GM18505 (cell line): ENCODE results near the gene OR5AR1.
"Not testable (repeated sequence)": the region's sequence is repeated elsewhere in the genome, so short reads cannot be mapped to it uniquely, and the experiment has no call there.

Source experiments
- ATAC-seq: cut with Tn5 transposase; IDR thresholded peaks from one replicate; pipeline ENCODE4 v1.9.1; 2021; ENCODE audit not compliant: unreplicated experiment
- POLR2A ChIP-seq: IDR thresholded peaks from 4 replicates; pipeline ENCODE4 v1.6.1; 2011; ENCODE audit warnings: borderline replicate concordance; ENCODE audit not compliant: insufficient read depth, insufficient read length; ENCODE audit errors: extremely low read depth

The OR5AR1 gene

GRCh38 chr11:56663386-56663785, at the start of gene OR5AR1:
Gene OR5AR1 (plus strand): TSS chr11:56663686. CDS start chr11:56663686, 0 bp downstream.
- ATAC-seq = no peak
- no peak for TF ChIP-seq POLR2A

GRCh38 chr11:56624661-56625110, 38.8 kb upstream of the OR5AR1 start:
- peak; percentile 53 for ATAC-seq

GRCh38 chr11:56625946-56626345, 37.5 kb upstream of the OR5AR1 start:
- no peak for TF ChIP-seq POLR2A
- no peak for ATAC-seq

More at GRCh38 chr11:56624661-56625110, 38.8 kb upstream of the OR5AR1 start:
- no peak for TF ChIP-seq POLR2A

- no peak for ATAC-seq
- no peak for TF ChIP-seq POLR2A
These were observed 31.2 kb upstream of the OR5AR1 start for GRCh38 chr11:56632329-56632728.

GRCh38 chr11:56636861-56637260, 26.6 kb upstream of the OR5AR1 start:
- no peak for TF ChIP-seq POLR2A
- ATAC-seq = no peak

- no peak for TF ChIP-seq POLR2A
These were observed 26.0 kb upstream of the OR5AR1 start for GRCh38 chr11:56637500-56637899.

GRCh38 chr11:56642339-56642738, 21.1 kb upstream of the OR5AR1 start, which contains the start of gene OR5AP2:
Gene OR5AP2 (minus strand): TSS chr11:56642439. CDS start chr11:56642439, 0 bp downstream.
- TF ChIP-seq POLR2A = no peak
- no peak for ATAC-seq

More at GRCh38 chr11:56637500-56637899, 26.0 kb upstream of the OR5AR1 start:
- ATAC-seq = no peak

- no peak for ATAC-seq
- TF ChIP-seq POLR2A = no peak
These were observed 3.7 kb upstream of the OR5AR1 start for GRCh38 chr11:56659755-56660154.

GRCh38 chr11:56670984-56671383, 7.5 kb downstream of the OR5AR1 start:
- no peak for TF ChIP-seq POLR2A
- ATAC-seq = no peak

- ATAC-seq = no peak
- no peak for TF ChIP-seq POLR2A
These were observed 25.1 kb downstream of the OR5AR1 start for GRCh38 chr11:56688554-56689100.

GRCh38 chr11:56691179-56691578, 27.7 kb downstream of the OR5AR1 start:
- ATAC-seq = not testable (repeated sequence)

GRCh38 chr11:56693428-56693827, 29.9 kb downstream of the OR5AR1 start:
- no peak for TF ChIP-seq POLR2A
- no peak for ATAC-seq

- no peak for ATAC-seq
These were observed 35.3 kb downstream of the OR5AR1 start, which contains the start of gene OR9G1 for GRCh38 chr11:56698795-56699194. Gene OR9G1 (plus strand): TSS chr11:56699095. CDS start chr11:56700388, 1,293 bp downstream.

GRCh38 chr11:56700242-56700913, 36.9 kb downstream of the OR5AR1 start:
- no peak for ATAC-seq
- no peak for TF ChIP-seq POLR2A

More at GRCh38 chr11:56698795-56699194, 35.3 kb downstream of the OR5AR1 start, which contains the start of gene OR9G1:
- no peak for TF ChIP-seq POLR2A
